ENCODE data around the gene NUTM2G.
"Not testable (repeated sequence)": the region's sequence is repeated elsewhere in the genome, so short reads cannot be mapped to it uniquely, and the experiment has no call there.

The NUTM2G gene

DNA sequence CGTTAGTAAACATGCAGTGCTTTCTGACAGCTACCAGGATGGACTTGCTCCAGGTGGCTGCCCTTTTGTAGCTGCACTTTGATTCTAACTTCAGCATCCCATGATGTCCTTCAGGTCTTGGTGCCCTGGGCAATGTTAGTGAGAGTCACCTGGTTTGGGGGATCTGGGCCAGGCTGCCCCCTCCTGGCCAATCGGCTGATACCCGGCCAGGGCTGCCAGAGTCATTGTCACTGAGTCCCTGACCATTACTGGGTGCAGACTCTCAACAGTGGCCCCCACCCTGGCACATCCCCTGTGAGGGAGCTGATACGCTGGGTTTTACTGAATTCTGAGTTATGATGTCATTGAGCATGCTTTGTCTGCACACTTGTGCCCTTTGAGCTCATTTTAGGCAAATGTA lies 13.5 kb downstream of the NUTM2G start:
- not testable (repeated sequence) for DNase-seq (ENCODE audit: low spot score)

DNA sequence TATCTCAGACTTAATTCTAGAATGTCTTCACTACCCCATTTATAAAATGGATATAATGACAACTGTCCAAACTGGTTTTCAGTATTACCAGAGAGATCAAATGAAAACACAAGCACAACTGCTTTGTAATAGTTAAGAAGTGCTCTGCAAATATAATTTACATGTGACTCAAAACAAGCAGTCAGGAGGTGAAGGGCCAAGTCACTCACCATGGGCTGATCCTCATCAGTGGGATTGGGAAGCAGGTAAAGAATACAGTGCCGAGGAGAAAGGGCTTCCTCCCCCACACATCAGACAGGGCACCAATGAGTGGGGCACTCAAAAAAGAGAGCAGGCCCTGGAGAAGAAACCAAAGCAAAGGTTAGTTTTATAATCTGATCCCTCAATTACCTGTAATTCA lies 20.7 kb downstream of the NUTM2G start:
- DNase-seq (ENCODE audit: low spot score): not testable (repeated sequence)

DNA sequence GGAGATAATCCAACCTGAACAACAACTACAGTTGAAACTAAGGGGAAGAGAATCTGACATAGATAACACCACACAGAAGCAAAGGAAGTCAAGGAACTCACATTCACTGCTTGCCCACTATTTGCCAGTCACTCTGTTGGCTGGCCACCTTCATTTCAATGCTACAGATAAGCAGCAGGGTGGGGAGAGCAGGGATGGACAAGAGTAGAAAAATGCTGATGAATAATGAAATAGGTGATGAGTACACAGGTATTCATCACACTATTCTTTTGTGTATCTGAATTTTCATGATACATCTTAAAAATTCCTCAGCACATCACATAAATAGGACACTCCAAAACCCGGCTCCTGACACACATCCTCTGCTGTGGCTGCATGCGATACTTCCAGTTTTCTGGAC lies 21.9 kb downstream of the NUTM2G start:
- not testable (repeated sequence) for DNase-seq (ENCODE audit: low spot score)

DNA sequence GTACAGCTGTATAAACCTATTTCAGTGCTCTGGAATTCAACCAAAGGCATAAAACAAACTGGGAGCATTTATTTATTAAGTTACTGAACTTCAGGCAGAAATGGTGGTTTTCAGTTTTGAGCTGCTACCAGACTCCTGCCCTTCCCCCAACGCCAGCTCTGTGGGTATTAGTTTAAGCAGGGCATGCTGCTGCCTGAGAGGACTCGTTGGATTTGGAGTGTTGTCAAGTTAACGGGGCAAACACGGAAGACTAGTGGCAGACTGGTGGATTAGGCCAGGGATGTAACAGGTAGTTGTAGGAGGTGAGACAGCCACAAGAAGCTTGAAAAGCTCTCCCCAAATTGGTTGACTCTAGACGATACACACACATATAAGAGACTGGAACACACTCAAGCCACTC lies 38.9 kb downstream of the NUTM2G start:
- DNase-seq (ENCODE audit: low spot score): not testable (repeated sequence)

DNA sequence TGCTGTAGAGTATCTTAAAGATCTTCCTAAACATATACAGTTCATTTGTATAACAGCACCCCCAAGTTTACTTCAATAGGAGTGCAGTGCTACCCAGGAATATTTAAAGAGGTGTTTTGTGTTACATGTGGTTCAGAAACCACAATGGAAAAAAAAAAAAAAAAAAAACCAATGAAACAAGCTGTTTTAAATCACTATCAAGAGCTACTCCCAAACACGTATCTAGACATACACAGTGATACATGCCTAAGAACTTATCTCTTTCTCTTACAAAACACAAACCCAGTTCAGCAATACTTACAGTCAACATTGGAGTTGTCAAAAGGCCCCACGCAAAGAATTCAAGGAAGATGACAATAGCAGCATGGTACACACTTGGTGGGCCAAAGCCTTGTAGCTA lies 43.9 kb downstream of the NUTM2G start:
- DNase-seq (ENCODE audit: low spot score): not testable (repeated sequence)

DNA sequence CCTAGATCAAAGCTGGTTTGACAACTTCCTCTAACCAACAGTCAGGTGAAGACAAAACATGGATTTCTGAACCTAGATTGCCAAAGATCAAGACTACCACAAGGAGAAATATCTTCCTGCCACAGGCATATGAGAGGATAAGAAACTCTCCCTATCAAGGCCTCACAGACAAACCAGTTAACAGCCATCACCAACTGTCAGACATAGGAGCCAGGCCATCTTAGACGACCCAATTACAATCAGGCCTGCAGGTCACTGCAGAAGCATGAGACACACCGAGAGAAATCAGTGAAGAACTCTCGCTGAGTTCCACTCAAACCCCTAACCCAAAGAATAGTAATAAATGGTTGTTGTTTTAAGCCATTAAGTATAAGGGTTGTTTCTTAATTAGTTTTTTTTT lies 45.4 kb downstream of the NUTM2G start:
- not testable (repeated sequence) for DNase-seq (ENCODE audit: low spot score)

DNA sequence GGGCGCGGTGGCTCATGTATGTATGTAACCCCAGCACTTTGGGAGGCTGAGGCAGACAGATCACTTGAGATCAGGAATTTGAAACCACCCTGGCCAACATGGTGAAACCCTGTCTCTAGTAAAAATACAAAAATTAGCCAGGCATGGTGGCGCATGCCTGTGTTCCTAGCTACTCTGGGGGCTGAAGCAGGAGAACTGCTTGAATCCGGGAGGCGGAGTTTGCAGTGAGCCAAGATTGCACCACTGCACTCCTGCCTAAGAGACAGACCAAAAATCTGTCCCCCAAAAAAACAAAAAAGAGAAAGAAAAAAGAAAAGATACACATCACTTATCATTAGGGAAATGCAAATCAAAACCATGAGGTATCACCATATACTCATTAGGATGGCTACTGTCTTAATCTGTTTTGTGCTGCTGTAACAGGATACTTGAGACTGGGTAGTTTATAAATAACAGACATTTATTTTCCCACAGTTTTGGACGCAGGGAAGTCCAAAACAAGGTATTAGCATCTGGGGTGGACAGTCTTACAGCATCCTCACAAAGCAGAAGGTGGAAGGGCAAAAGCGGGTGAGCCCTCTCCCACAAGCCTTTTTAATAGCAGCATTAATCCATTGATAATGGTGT lies 55.0 kb downstream of the NUTM2G start:
- DNase-seq (ENCODE audit: low spot score): not testable (repeated sequence)

DNA sequence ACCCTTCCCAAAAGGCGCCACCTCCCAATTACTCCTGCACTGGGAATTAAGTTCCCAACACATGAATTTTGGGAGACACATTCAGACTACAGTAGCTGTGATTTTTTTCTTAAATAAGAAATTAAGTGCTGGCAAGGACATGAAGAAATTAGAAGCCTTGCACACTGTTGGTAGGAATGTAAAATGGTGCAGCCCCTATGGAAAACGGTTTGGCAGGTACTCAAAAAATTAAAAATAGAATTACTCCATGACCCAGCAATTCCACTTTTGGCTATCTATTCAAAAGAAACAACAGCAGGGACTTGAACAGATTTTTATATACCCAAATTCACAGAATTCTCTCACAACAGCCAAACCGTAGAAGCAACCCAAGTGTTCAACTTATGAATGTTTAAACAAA lies 55.5 kb downstream of the NUTM2G start:
- not testable (repeated sequence) for DNase-seq (ENCODE audit: low spot score)

DNA sequence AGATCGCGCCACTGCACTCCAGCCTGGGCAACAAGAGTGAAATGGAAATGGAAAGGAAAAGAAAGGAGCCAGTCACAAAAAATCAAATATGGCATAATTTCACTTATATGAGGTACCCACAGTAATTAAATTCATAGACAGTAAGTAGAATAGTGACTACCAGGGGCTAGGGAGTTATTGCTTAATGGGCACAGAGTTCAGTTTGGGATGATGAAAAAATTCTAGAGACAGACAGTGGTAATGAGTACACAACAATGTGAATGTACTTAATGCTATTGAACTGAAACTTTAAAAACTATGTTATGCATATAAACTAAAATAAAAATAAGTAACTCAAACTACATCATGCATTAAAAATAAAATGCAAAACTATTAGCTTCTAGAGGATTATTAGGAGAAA lies 56.2 kb downstream of the NUTM2G start:
- DNase-seq (ENCODE audit: low spot score): not testable (repeated sequence)
